K562 (cell line): ENCODE data around the gene ACAT1. TPM values are rescaled to one million over a fixed set of nuclear protein-coding genes. Genes with fewer than 3 reads are reported as not detected.
A peak's percentile ranks its signal among the peaks of the same experiment; 100 is the strongest.

ENCODE experiments used
- AFF4 ChIP-seq: sonication (generic); formaldehyde crosslinking; IDR thresholded peaks from 2 replicates; pipeline ENCODE4 v1.8.0; 2023; ENCODE audit warnings: mild to moderate bottlenecking, missing genetic modification reagents
- CTCF ChIP-seq, 3 experiments: IDR thresholded peaks in 2 of 3; conservative IDR thresholded peaks in 1 of 3; 2 replicates each; pipeline ENCODE4 v1.5.1; 2011 to 2012; ENCODE audit warnings: low read length in 3 of 3, mild to moderate bottlenecking in 3 of 3, control low read depth in 2 of 3, improper control_type of control experiment in 1 of 3, inconsistent platforms in 1 of 3, low read depth in 1 of 3, mixed read lengths in 1 of 3, moderate library complexity in 1 of 3; ENCODE audit not compliant: insufficient read depth in 2 of 3
- ZBED1 ChIP-seq: IDR thresholded peaks from 2 replicates; pipeline ENCODE4 v1.6.1; 2014
- polyA plus RNA-seq, 8 experiments: library from polyadenylated mRNA; depleted of rRNA in 4 of 8; stranded (reverse) in 5 of 8; unstranded in 3 of 8; fragments of >200 nt; fragmentation: Nextera tagmentation in 2 of 8; fragmentation: Illumina TruSeq in 1 of 8; extraction: Ambion mirVana in 2 of 8; extraction: Trizol in 1 of 8; gene quantifications; 2 replicates each; pipeline versions ENCODE4 v1.2.1 to v1.2.3, GENCODE V29; 2011 to 2014; ENCODE audit warnings: inconsistent platforms in 1 of 8, missing spikeins in 1 of 8
- total RNA-seq, 7 experiments: library from RNA; depleted of rRNA in 6 of 7; stranded (reverse); fragments of >200 nt in 6 of 7; fragmentation: Illumina TruSeq in 2 of 7; extraction: Trizol in 2 of 7; gene quantifications; 2 replicates each; pipeline versions ENCODE4 v1.2.1 to v1.2.3, GENCODE V29; 2011 to 2021; ENCODE audit warnings: low replicate concordance in 1 of 7

The ACAT1 gene
- total and polyA plus RNA-seq, 9 of the 15 experiments (the other 6 are each of a cell fraction or from before 2014, with no cell fraction given), result 65.1 to 204 (median 104) TPM

GRCh38 chr11:108117746-108118371 lies 3.5 kb upstream of the ACAT1 start (continued):
- TF ChIP-seq AFF4 (CRISPR knock-in tag) (no peak), CTCF (IDR thresholded peaks at IDR 0.05 in 2 of 3, conservative IDR thresholded peaks at IDR 0.05 in 1 of 3; ENCODE audit: insufficient read depth in 2 of 3, low read depth in 1 of 3, low read length in 3 of 3) (peak; percentile 47 to 79 (median 47); a peak in 4 of 6 replicates), ZBED1 (no peak)
